Right cardiac atrium (tissue), 5 donors: ENCODE measurements around the gene DSG2. TPM values are rescaled to one million over a fixed set of nuclear protein-coding genes. Genes with fewer than 3 reads are reported as not detected.

Experiments used
- ATAC-seq, 2 donors: fragments of 200-7000 bp; cut with Tn5 transposase; one replicate each; pipeline versions ENCODE4 v1.8.0 to v1.9.1; 2020; ENCODE audit warnings: moderate library complexity in 2 of 2, mild to moderate bottlenecking in 1 of 2
- DNase-seq, 3 donors: peaks; one replicate each; pipeline ENCODE4 v3.0.0-alpha.2; 2020
- H3K27ac ChIP-seq: one replicate; pipeline ENCODE4 v1.5.1; 2013; ENCODE audit warnings: mild to moderate bottlenecking, low read length, control low read depth, moderate library complexity
- H3K27me3 ChIP-seq: one replicate; pipeline ENCODE4 v1.6.1; 2013; ENCODE audit not compliant: control insufficient read depth, insufficient read depth
- H3K4me1 ChIP-seq: one replicate; pipeline ENCODE4 v1.6.1; 2013; ENCODE audit warnings: low read length; ENCODE audit not compliant: control insufficient read depth, insufficient read depth
- H3K4me3 ChIP-seq: one replicate; pipeline ENCODE4 v1.5.1; 2013; ENCODE audit warnings: low read length, control low read depth
- H3K9me3 ChIP-seq: one replicate; pipeline ENCODE4 v1.6.1; 2013; ENCODE audit warnings: low read length; ENCODE audit not compliant: control insufficient read depth
- WGBS: extraction: QIAGEN DNeasy Blood & Tissue Kit; methylation state at CpG from one replicate; pipeline ENCODE4 v1.1.7; 2013; 5-methylcytosine and 5-hydroxymethylcytosine counted together
- intact Hi-C, 4 donors: fragments of 100-400 bp; cut with DNase I; formaldehyde crosslinking; loops; one replicate each; pipeline versions ENCODE4 v1.11.0 to v1.14.0; 2022 to 2023
- polyA plus RNA-seq: library from polyadenylated mRNA; stranded (reverse); fragments of 200-250 nt; gene quantifications from one replicate; pipeline ENCODE4 v1.2.3, GENCODE V29; 2013
- total RNA-seq, 4 donors: library from RNA; stranded (reverse); fragmentation: NEBNext Ultra II Directional; extraction: Animal tissue kit (Norgen Biotek cat#: 25700); gene quantifications; one replicate each; pipeline ENCODE4 v1.2.1, GENCODE V29; 2021
- donor health status: healthy with polysubstance abuse.
- donor health status: DM: no; HTN: yes; CAD: no.
- donor health status: DM: no; HTN: no; CAD: no.
- donor health status: DM: no; HTN: yes; CAD: no; lungs with severe emphysema.
- donor health status: DM: yes; HTN: yes; CAD: no.

DSG2 gene
- total and polyA plus RNA-seq, 5 donors: 24.8 to 77.6 (median 74.4) TPM

GRCh38 chr18:31573051-31573450 is 75.1 kb downstream of the DSG2 start:
- DNase-seq (no peak), ATAC-seq (no peak)
- Histone ChIP-seq H3K27me3 (no peaks in the 10 kb centered on the region), H3K27ac (no peak overlapping the region), H3K9me3 (no peaks in the 10 kb centered on the region), H3K4me3 (no peak overlapping the region), H3K4me1 (peaks cover 2% of the 10 kb centered on the region)
- WGBS: 90% methylated on average over 3 of the region's 3 CpGs
- intact Hi-C loops: no loop called here

- peaks cover 2% of the 10 kb centered on the region for H3K4me1 ChIP-seq
- 84% methylated on average over 1 of the region's 1 CpG for WGBS
- H3K27me3 ChIP-seq: no peaks in the 10 kb centered on the region
- ATAC-seq (no peak), DNase-seq (no peak)
- no peak overlapping the region for H3K4me3 ChIP-seq
- no peaks in the 10 kb centered on the region for H3K9me3 ChIP-seq
- H3K27ac ChIP-seq: no peak overlapping the region
- intact Hi-C loops: no loop called here
Observed at GRCh38 chr18:31574359-31574758, 76.4 kb downstream of the DSG2 start.

- Histone ChIP-seq H3K9me3 (no peaks in the 10 kb centered on the region), H3K27ac (no peak overlapping the region), H3K27me3 (no peaks in the 10 kb centered on the region), H3K4me1 (peaks cover 2% of the 10 kb centered on the region), H3K4me3 (no peak overlapping the region)
- intact Hi-C loops: no loop called here
- ATAC-seq (no peak), DNase-seq (no peak)
- 63% methylated on average over 3 of the region's 3 CpGs for WGBS
Observed at GRCh38 chr18:31575515-31576257, 77.7 kb downstream of the DSG2 start.

GRCh38 chr18:31576670-31577069 is 78.7 kb downstream of the DSG2 start:
- Histone ChIP-seq H3K9me3 (no peaks in the 10 kb centered on the region), H3K27ac (no peak overlapping the region), H3K27me3 (no peaks in the 10 kb centered on the region), H3K4me1 (peaks cover 2% of the 10 kb centered on the region), H3K4me3 (no peak overlapping the region)
- ATAC-seq (no peak), DNase-seq (no peak)
- 62% methylated on average over 4 of the region's 4 CpGs for WGBS
- intact Hi-C loops: no loop called here

- no peaks in the 10 kb centered on the region for H3K9me3 ChIP-seq
- 46% methylated on average over 1 of the region's 1 CpG for WGBS
- H3K27ac ChIP-seq: no peak overlapping the region
- H3K4me1 ChIP-seq: peaks cover 2% of the 10 kb centered on the region
- ATAC-seq (no peak), DNase-seq (no peak)
- intact Hi-C loops: no loop called here
- H3K4me3 ChIP-seq: no peak overlapping the region
- no peaks in the 10 kb centered on the region for H3K27me3 ChIP-seq
Observed at GRCh38 chr18:31577195-31577594, 79.2 kb downstream of the DSG2 start.

GRCh38 chr18:31578126-31578525 is 80.1 kb downstream of the DSG2 start:
- Histone ChIP-seq H3K27me3 (no peaks in the 10 kb centered on the region), H3K4me3 (no peak overlapping the region), H3K9me3 (no peaks in the 10 kb centered on the region), H3K4me1 (peaks cover 2% of the 10 kb centered on the region), H3K27ac (no peak overlapping the region)
- WGBS: 91% methylated on average over 4 of the region's 4 CpGs
- DNase-seq (no peak), ATAC-seq (no peak)
- intact Hi-C loops: no loop called here

- no peak for ATAC-seq
- intact Hi-C loops: no loop called here
- Histone ChIP-seq H3K4me1 (peaks cover 2% of the 10 kb centered on the region), H3K9me3 (no peaks in the 10 kb centered on the region), H3K27ac (no peak overlapping the region), H3K27me3 (no peaks in the 10 kb centered on the region), H3K4me3 (no peak overlapping the region)
- 90% methylated on average over 2 of the region's 2 CpGs for WGBS
- no peak for DNase-seq
Observed at GRCh38 chr18:31579375-31579774, 81.4 kb downstream of the DSG2 start.

GRCh38 chr18:31581498-31582197 is 83.7 kb downstream of the DSG2 start:
- WGBS: 43% methylated on average over 4 of the region's 4 CpGs
- ATAC-seq: no peak

GRCh38 chr18:31583185-31583854 is 85.3 kb downstream of the DSG2 start:
- 93% methylated on average over 5 of the region's 5 CpGs for WGBS
- H3K27ac ChIP-seq: no peak overlapping the region
- DNase-seq: no peak

More at GRCh38 chr18:31581498-31582197, 83.7 kb downstream of the DSG2 start:
- Histone ChIP-seq H3K27me3 (no peaks in the 10 kb centered on the region), H3K27ac (no peak overlapping the region), H3K9me3 (no peaks in the 10 kb centered on the region), H3K4me1 (no peaks in the 10 kb centered on the region), H3K4me3 (no peak overlapping the region)
- intact Hi-C loops: no loop called here
- DNase-seq: no peak

GRCh38 chr18:31585991-31586390 is 88.0 kb downstream of the DSG2 start:
- Histone ChIP-seq H3K27ac (no peak overlapping the region), H3K9me3 (no peaks in the 10 kb centered on the region), H3K4me3 (no peak overlapping the region), H3K27me3 (no peaks in the 10 kb centered on the region), H3K4me1 (no peaks in the 10 kb centered on the region)
- intact Hi-C loops: no loop called here
- ATAC-seq (no peak), DNase-seq (no peak)
- WGBS: 81% methylated on average over 5 of the region's 5 CpGs

More at GRCh38 chr18:31583185-31583854, 85.3 kb downstream of the DSG2 start:
- ATAC-seq: no peak
- intact Hi-C loops: no loop called here
- Histone ChIP-seq H3K27me3 (no peaks in the 10 kb centered on the region), H3K9me3 (no peaks in the 10 kb centered on the region), H3K4me1 (no peaks in the 10 kb centered on the region), H3K4me3 (no peak overlapping the region)

- DNase-seq (no peak), ATAC-seq (no peak)
- Histone ChIP-seq H3K4me3 (no peak overlapping the region), H3K27me3 (no peaks in the 10 kb centered on the region), H3K27ac (no peak overlapping the region), H3K9me3 (no peaks in the 10 kb centered on the region), H3K4me1 (no peaks in the 10 kb centered on the region)
- 67% methylated on average over 5 of the region's 5 CpGs for WGBS
- intact Hi-C loops: no loop called here
Observed at GRCh38 chr18:31586616-31587015, 88.6 kb downstream of the DSG2 start.
